DOHH2 (cell line): ENCODE results near the gene GCLM.

Source experiments
- EZH2phosphoT487 ChIP-seq: fragments of 200-600 bp; sonication (generic); IDR thresholded peaks from 2 replicates; pipeline ENCODE4 v1.6.1; 2017; ENCODE audit warnings: borderline replicate concordance, mild to moderate bottlenecking, antibody characterized with exemption, low read length, moderate library complexity, mixed read lengths
- TF ChIP-seq, protein P1 (sequence below): fragments of 200-600 bp; sonication (generic); IDR thresholded peaks from one replicate; pipeline ENCODE4 v1.5.1; 2014; ENCODE audit warnings: antibody characterized with exemption, mild to moderate bottlenecking, low read depth, low read length; ENCODE audit not compliant: poor library complexity, severe bottlenecking

DNA sequence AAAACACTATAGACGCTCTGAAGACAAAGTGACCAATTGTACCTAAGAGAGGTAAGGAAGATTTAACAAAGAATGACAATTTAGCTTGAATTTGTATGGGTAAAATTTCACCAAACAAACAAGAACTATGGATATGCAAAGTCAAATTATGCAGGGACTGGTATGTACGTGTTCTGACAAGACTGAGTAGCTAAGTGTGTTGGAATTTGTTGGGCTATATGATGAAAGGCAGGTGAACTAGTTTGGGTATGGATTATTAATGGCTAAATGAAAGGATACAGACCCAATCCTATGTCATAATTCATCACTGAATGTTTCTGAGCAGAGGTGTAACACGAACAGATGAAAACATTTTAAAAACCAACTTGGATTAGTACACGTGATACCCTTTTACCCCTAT lies 37.9 kb downstream of the GCLM start:
- TF ChIP-seq, protein P1, sequence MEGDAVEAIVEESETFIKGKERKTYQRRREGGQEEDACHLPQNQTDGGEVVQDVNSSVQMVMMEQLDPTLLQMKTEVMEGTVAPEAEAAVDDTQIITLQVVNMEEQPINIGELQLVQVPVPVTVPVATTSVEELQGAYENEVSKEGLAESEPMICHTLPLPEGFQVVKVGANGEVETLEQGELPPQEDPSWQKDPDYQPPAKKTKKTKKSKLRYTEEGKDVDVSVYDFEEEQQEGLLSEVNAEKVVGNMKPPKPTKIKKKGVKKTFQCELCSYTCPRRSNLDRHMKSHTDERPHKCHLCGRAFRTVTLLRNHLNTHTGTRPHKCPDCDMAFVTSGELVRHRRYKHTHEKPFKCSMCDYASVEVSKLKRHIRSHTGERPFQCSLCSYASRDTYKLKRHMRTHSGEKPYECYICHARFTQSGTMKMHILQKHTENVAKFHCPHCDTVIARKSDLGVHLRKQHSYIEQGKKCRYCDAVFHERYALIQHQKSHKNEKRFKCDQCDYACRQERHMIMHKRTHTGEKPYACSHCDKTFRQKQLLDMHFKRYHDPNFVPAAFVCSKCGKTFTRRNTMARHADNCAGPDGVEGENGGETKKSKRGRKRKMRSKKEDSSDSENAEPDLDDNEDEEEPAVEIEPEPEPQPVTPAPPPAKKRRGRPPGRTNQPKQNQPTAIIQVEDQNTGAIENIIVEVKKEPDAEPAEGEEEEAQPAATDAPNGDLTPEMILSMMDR, result no peak
- TF ChIP-seq EZH2phosphoT487, result no peak
